H1 (cell line): Measurements from ENCODE around the gene LBH. TPM values are rescaled to one million over a fixed set of nuclear protein-coding genes. Genes with fewer than 3 reads are reported as not detected.

ENCODE experiments used
- CTCF ChIA-PET: fragments of 300-600 bp; sonication (Branson Sonifier 250); formaldehyde crosslinking; loops from one replicate; lab custom pipeline; 2021; ENCODE audit not compliant: partially characterized antibody; lab: Charles Lee
- POLR2A ChIA-PET: fragments of 300-600 bp; sonication (Branson Sonifier 250); formaldehyde crosslinking; loops from one replicate; lab custom pipeline; 2021; ENCODE audit warnings: inconsistent platforms; ENCODE audit not compliant: partially characterized antibody; lab: Charles Lee
- DNase-seq, 2 experiments: peaks; one replicate each; pipeline versions ENCODE4 v3.0.0 to v3.0.0-alpha.2; 2010 to 2022; ENCODE audit warnings: low spot score in 2 of 2, low read depth in 1 of 2, mixed read lengths in 1 of 2
- FAIRE-seq: peaks from 2 replicates; lab custom pipeline; 2011; peaks lifted over from hg19 to GRCh38; lab: Jason Lieb, UNC
- H2AFZ ChIP-seq: 2 replicates; pipeline ENCODE4 v1.8.1; 2012; ENCODE audit warnings: low read length, inconsistent platforms
- H2AK5ac ChIP-seq: 2 replicates; pipeline ENCODE4 v1.6.1; 2013; ENCODE audit warnings: low read depth, low read length
- H2BK120ac ChIP-seq: replicated peaks from 2 replicates; pipeline ENCODE3; 2013; ENCODE audit warnings: low read depth, low read length, inconsistent platforms
- H2BK12ac ChIP-seq: 2 replicates; pipeline ENCODE4 v1.6.1; 2013; ENCODE audit warnings: low read depth, low read length
- H2BK15ac ChIP-seq: 2 replicates; pipeline ENCODE4 v1.6.1; 2013; ENCODE audit warnings: low read length
- H2BK20ac ChIP-seq: 2 replicates; pipeline ENCODE4 v1.6.1; 2013; ENCODE audit warnings: low read length
- H2BK5ac ChIP-seq: 2 replicates; pipeline ENCODE4 v1.6.1; 2013; ENCODE audit warnings: low read depth, low read length
- H3K14ac ChIP-seq: 2 replicates; pipeline ENCODE4 v1.6.1; 2013; ENCODE audit warnings: inconsistent platforms; ENCODE audit not compliant: insufficient read length
- H3K18ac ChIP-seq: 2 replicates; pipeline ENCODE4 v1.6.1; 2013; ENCODE audit warnings: low read length; ENCODE audit errors: extremely low read depth
- H3K23ac ChIP-seq: 2 replicates; pipeline ENCODE4 v1.6.1; 2013; ENCODE audit warnings: inconsistent platforms; ENCODE audit not compliant: insufficient read length
- H3K23me2 ChIP-seq: 2 replicates; pipeline ENCODE4 v1.6.1; 2013; ENCODE audit warnings: low read depth, low read length
- H3K27ac ChIP-seq: 2 replicates; pipeline ENCODE4 v1.6.1; 2011; ENCODE audit warnings: low read depth, low read length, inconsistent platforms
- H3K27me3 ChIP-seq, 4 experiments: replicated peaks in 1 of 4; 1 replicate in 1 of 4; 2 replicates in 3 of 4; pipeline versions ENCODE4 v1.6.1 to v1.8.1; 2011 to 2013; ENCODE audit warnings: low read length in 3 of 4, mild to moderate bottlenecking in 3 of 4, inconsistent platforms in 2 of 4, mixed read lengths in 2 of 4, moderate library complexity in 1 of 4; ENCODE audit not compliant: control insufficient read depth in 3 of 4, insufficient read depth in 3 of 4; ENCODE audit errors: extremely low read depth in 1 of 4
- H3K36me3 ChIP-seq, 4 experiments: 2 replicates each; pipeline versions ENCODE4 v1.6.1 to v1.8.1; 2011 to 2013; ENCODE audit warnings: mild to moderate bottlenecking in 4 of 4, low read length in 3 of 4, moderate library complexity in 2 of 4, control low read depth in 1 of 4, inconsistent platforms in 1 of 4; ENCODE audit not compliant: insufficient read depth in 4 of 4, control insufficient read depth in 2 of 4
- H3K4ac ChIP-seq: replicated peaks from 2 replicates; pipeline ENCODE3; 2013; ENCODE audit warnings: low read length, low read depth, mixed read lengths, inconsistent platforms; ENCODE audit not compliant: insufficient read length
- H3K4me1 ChIP-seq, 4 experiments: replicated peaks in 1 of 4; 1 replicate in 1 of 4; 2 replicates in 3 of 4; pipeline versions ENCODE4 v1.6.1 to v1.8.1; 2011 to 2013; ENCODE audit warnings: low read length in 3 of 4, inconsistent platforms in 2 of 4, mixed read lengths in 1 of 4; ENCODE audit not compliant: insufficient read depth in 4 of 4, control insufficient read depth in 3 of 4
- H3K4me2 ChIP-seq, 2 experiments: 2 replicates each; pipeline versions ENCODE4 v1.6.1 to v1.8.1; 2011 to 2013; ENCODE audit warnings: low read depth in 2 of 2, low read length in 2 of 2, control low read depth in 1 of 2, inconsistent platforms in 1 of 2, mild to moderate bottlenecking in 1 of 2; ENCODE audit not compliant: insufficient read depth in 1 of 2
- H3K4me3 ChIP-seq, 4 experiments: fragments of 200-600, 300-600 bp in 1 of 4; sonication (generic), shearing (Covaris generic), sonication (Bioruptor Twin) in 1 of 4; 2 replicates each; pipeline versions ENCODE4 v1.5.1 to v1.8.1; 2011 to 2016; ENCODE audit warnings: low read length in 4 of 4, low read depth in 3 of 4, control low read depth in 2 of 4, inconsistent platforms in 2 of 4, mild to moderate bottlenecking in 2 of 4, mixed read lengths in 1 of 4, moderate library complexity in 1 of 4; ENCODE audit not compliant: insufficient read depth in 2 of 4; ENCODE audit errors: extremely low read depth in 1 of 4
- H3K56ac ChIP-seq: replicated peaks from 2 replicates; pipeline ENCODE3; 2013; ENCODE audit warnings: low read depth, mild to moderate bottlenecking, mixed read lengths, low read length, inconsistent platforms; ENCODE audit not compliant: insufficient read length
- H3K79me1 ChIP-seq: 2 replicates; pipeline ENCODE4 v1.6.1; 2013; ENCODE audit warnings: low read depth, low read length, control low read depth
- H3K79me2 ChIP-seq, 2 experiments: 2 replicates each; pipeline versions ENCODE4 v1.6.1 to v1.8.1; 2012 to 2013; ENCODE audit warnings: low read length in 2 of 2, mild to moderate bottlenecking in 2 of 2, inconsistent platforms in 1 of 2; ENCODE audit not compliant: insufficient read depth in 2 of 2, control insufficient read depth in 1 of 2
- H3K9ac ChIP-seq, 4 experiments: replicated peaks in 1 of 4; 1 replicate in 1 of 4; 2 replicates in 3 of 4; pipeline versions ENCODE4 v1.6.1 to v1.8.1; 2011 to 2013; ENCODE audit warnings: low read depth in 3 of 4, low read length in 3 of 4, control low read depth in 2 of 4, mild to moderate bottlenecking in 2 of 4, moderate library complexity in 2 of 4, inconsistent platforms in 1 of 4; ENCODE audit errors: extremely low read depth in 1 of 4
- H3K9me3 ChIP-seq, 2 experiments: 2 replicates each; pipeline versions ENCODE4 v1.6.1 to v1.8.1; 2012 to 2013; ENCODE audit warnings: mild to moderate bottlenecking in 2 of 2, moderate library complexity in 2 of 2, control low read depth in 1 of 2, inconsistent platforms in 1 of 2, low read depth in 1 of 2, low read length in 1 of 2, mixed read lengths in 1 of 2; ENCODE audit not compliant: insufficient read depth in 2 of 2
- H4K20me1 ChIP-seq, 2 experiments: replicated peaks in 1 of 2; 2 replicates each; pipeline versions ENCODE3 to v1.8.1; 2011 to 2013; ENCODE audit warnings: inconsistent platforms in 2 of 2, low read length in 2 of 2, mild to moderate bottlenecking in 1 of 2; ENCODE audit not compliant: insufficient read depth in 2 of 2, control insufficient read depth in 1 of 2
- H4K5ac ChIP-seq: 2 replicates; pipeline ENCODE4 v1.6.1; 2013; ENCODE audit warnings: low read length, low read depth, mixed read lengths, inconsistent platforms; ENCODE audit not compliant: insufficient read length
- H4K8ac ChIP-seq: 2 replicates; pipeline ENCODE4 v1.8.0; 2013; ENCODE audit warnings: mild to moderate bottlenecking, moderate library complexity, low read length, inconsistent platforms; ENCODE audit not compliant: insufficient read depth; ENCODE audit errors: extremely low read depth
- H4K91ac ChIP-seq: replicated peaks from 2 replicates; pipeline ENCODE3; 2013; ENCODE audit warnings: low read length, mixed read lengths, inconsistent platforms; ENCODE audit not compliant: insufficient read length
- KDM1A ChIP-seq: fragments of 200-600, 300-600 bp; sonication (generic); IDR thresholded peaks from 2 replicates; pipeline ENCODE4 v1.7.1; 2016; ENCODE audit warnings: mild to moderate bottlenecking, low read length, borderline replicate concordance
- MAFK ChIP-seq: IDR thresholded peaks from 2 replicates; pipeline ENCODE4 v1.6.1; 2012; ENCODE audit warnings: low read depth, mild to moderate bottlenecking, improper control_type of control experiment, low read length
- POU5F1 ChIP-seq: IDR thresholded peaks from 2 replicates; pipeline ENCODE4 v1.6.1; 2011; ENCODE audit warnings: low read depth, mild to moderate bottlenecking, low read length, moderate library complexity
- WGBS, 2 experiments: shearing (Covaris generic) in 1 of 2; methylation state at CpG; one replicate each; pipeline versions ENCODE4 v1.1.6 to v1.1.7; 2013 to 2015; ENCODE audit warnings: low lambda C conversion rate in 2 of 2, mixed read lengths in 2 of 2, inconsistent platforms in 1 of 2, low coverage in 1 of 2, missing lambda C conversion rate in 1 of 2; ENCODE audit not compliant: insufficient replicate concordance in 2 of 2, insufficient coverage in 1 of 2, insufficient read length in 1 of 2; ENCODE audit errors: extremely low coverage in 1 of 2, missing lambda C conversion rate in 1 of 2; 5-methylcytosine and 5-hydroxymethylcytosine counted together
- polyA plus RNA-seq, 7 experiments: library from polyadenylated mRNA; depleted of rRNA in 3 of 7; stranded (reverse) in 5 of 7; unstranded in 2 of 7; fragments of >200 nt in 5 of 7; fragments of 200-250 nt in 2 of 7; gene quantifications; 1 replicate in 5 of 7; 2 replicates in 1 of 7; 4 replicates in 1 of 7; pipeline versions ENCODE4 v1.2.1 to v1.2.3, GENCODE V29; 2011 to 2013; ENCODE audit warnings: missing spikeins in 2 of 7, mixed read lengths in 2 of 7
- total RNA-seq: library from RNA; stranded (reverse); fragmentation: NEBNext Ultra II Directional; extraction: Animal tissue kit (Norgen Biotek cat#: 25700); gene quantifications from 2 replicates; pipeline ENCODE4 v1.2.1, GENCODE V29; 2021

Gene LBH
- total and polyA plus RNA-seq, 2 of the 8 experiments (the other 6 are each of a cell fraction or from before 2014, with no cell fraction given): 25.7 to 34.5 TPM

DNA sequence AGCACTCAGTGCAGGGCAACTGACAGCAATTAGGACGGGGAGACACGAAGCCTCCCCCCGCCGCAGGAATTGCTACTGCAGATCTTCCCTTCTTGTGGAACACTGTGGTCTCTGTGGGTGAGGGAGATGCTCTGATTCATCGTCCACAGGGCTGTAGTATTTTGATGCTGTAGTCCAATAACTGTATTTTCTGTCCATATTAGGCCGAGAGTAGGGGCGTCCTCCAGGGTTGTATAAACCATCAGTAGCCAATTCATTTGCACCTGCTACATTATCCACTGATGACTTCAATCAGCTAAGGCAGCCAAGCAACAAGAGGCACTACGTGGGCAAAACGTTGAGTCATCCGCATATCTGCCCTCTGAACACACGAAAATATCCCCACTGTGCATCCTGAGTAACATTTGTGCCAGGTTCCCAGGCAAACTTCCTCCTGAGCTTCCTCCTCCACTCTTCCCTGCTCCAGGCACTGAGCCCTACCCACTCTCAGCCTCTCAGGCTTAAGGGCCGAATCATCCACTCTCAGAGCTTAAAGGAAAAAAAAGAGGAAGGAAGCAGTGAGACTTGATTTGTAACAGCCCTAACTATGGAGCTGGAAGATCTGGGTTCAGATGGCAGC, 62.1 kb downstream of the LBH start:
- Histone ChIP-seq H3K36me3 (no peaks in the 10 kb centered on the region), H3K14ac (no peak overlapping the region), H2BK5ac (no peak overlapping the region), H3K27ac (no peak overlapping the region), H3K18ac (no peak overlapping the region; the same call in 1 of the 2 replicates), H3K79me1 (no peaks in the 10 kb centered on the region), H4K8ac (no peak overlapping the region), H4K5ac (no peak overlapping the region), H3K23me2 (no peaks in the 10 kb centered on the region), H3K4me3 (no peak overlapping the region), H3K4me1 (peaks cover 0 to 7% (median 0%) of the 10 kb centered on the region in 4 experiments; a peak in 3 of 7 replicates), H2BK20ac (0 out of 2 replicates have a peak overlapping the region, but pooled peaks have one; percentile 72), H2BK15ac (no peak overlapping the region), H3K9me3 (no peaks in the 10 kb centered on the region), H3K4ac (no peak overlapping the region), H3K56ac (no peak overlapping the region), H3K9ac (no peak overlapping the region), H4K20me1 (no peaks in the 10 kb centered on the region), H3K27me3 (no peaks in the 10 kb centered on the region), H2AK5ac (no peak overlapping the region), H2BK12ac (no peak overlapping the region), H3K79me2 (no peaks in the 10 kb centered on the region), H2AFZ (no peak overlapping the region), H3K23ac (no peak overlapping the region), H3K4me2 (no peak overlapping the region), H2BK120ac (no peak overlapping the region), H4K91ac (no peak overlapping the region)
- DNase-seq (no peak), FAIRE-seq (no peak)
- 94% methylated on average over 11 of the region's 12 CpGs; no CpG with 5 or more reads in 1 of the 2 experiments for WGBS, 2 experiments
- ChIA-PET POLR2A (no interaction called here), CTCF (interaction anchor here (0.7 to 1.2 kb wide), 5 partner anchors 16 to 122 kb away, joined by 3 to 5 read pairs (median 4); no protein-coding TSS in a partner anchor)
- TF ChIP-seq KDM1A: no peak
- TF ChIP-seq POU5F1: no peak
- no peak for TF ChIP-seq MAFK
